Myocyte (in vitro differentiated cells): ENCODE data around the gene UBE2QL1. TPM values are rescaled to one million over a fixed set of nuclear protein-coding genes. Genes with fewer than 3 reads are reported as not detected.

Experiments used
- DNase-seq: peaks from one replicate; pipeline ENCODE4 v3.0.0-alpha.2; 2012; ENCODE audit warnings: low read depth
- total RNA-seq: library from RNA; depleted of rRNA; stranded (reverse); fragments of >200 nt; gene quantifications from 2 replicates; pipeline ENCODE4 v1.2.3, GENCODE V29; 2014

Gene UBE2QL1
- total RNA-seq, 1 donor from 2014 or later = 0.08 TPM

DNA sequence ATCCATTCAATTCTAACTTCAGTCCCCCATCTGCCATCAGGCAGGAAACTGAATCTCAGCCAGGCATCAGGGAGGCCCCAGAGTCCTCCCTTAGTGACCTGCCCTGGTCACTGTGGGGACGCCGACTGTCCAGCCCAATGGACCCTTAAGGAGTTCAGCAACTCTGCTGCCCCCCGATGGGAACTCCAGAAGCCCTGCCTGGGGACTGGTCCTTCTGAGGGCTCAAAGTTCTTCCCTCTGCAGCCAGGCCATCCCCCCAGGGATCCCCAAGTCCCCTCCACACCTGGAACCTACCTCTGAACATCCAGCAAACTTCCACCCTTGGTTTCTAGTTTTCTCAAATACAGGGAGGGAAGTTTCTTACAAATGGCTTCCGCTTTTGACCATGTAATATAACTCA is 76.8 kb downstream of the UBE2QL1 start:
- DNase-seq = no peak

DNA sequence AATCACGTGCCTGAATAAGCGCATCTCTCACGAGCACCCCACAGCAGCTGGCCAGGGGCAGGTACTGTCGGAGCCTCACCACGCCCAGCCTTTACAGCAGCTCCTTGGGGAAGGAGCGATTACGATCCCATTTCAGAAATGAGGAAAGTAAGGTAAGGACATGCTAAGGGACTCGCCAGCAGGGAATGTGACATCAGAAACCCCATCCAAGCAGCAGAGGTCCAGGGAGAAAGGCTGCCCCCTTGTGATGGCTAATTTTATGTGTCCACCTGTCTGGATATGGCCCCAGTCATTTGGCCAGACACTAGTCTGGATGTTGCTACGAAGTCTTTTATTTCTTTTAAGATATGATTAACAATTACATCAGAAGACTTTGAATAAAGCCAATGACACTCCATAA is 77.3 kb downstream of the UBE2QL1 start:
- DNase-seq = no peak

DNA sequence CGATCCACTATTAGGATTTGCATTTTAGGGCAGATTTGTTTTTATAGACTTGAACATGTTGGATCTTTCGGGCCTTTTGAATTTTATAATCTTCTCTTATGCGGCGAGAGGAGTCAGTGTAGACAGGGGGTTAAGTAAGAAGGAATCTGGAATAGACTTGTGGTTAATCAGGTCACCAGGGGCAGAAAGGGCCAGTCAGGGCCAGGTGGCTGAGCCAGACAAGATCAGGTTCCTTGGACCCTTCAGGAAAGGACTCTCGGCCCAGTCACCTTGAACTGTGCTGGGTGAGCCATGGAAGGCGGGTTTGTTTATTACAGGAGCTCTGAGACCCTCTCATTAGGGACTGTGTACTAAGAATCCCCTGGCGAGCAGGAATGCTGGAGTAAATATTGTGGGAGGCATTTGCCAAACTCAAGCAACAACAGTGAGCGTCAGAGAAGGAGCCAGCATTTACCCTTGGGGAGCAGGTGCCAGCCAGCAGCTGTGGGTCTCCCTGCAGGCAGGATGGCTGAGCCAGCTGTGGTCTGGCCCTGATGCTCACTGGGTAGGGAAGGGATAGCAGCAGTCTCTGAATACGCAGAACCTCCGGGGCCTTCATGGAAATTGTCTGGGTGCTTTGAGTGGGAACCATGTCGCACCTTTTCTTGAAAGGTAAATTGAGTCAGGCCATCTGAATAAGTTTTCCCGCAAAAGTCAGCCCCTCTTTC is 79.2 kb downstream of the UBE2QL1 start:
- DNase-seq = no peak

DNA sequence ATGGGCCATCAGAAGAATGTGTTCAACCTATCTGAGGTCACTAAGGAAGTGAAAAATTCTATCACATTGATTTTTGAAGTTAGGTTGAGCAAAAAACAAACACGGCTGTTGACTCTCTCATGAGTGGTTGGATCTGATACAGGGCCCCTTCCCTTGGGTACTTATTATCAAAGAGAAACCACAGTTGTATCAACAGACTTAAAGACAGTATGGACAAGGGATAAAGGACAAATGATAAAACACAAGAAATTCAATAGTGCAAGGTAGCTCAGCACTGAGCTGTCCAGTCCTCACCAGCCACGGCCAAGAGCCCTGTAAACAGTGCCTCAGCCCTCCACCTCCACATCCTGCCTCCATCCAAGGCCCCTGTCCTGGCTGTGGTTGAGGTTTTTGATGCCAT is 86.9 kb downstream of the UBE2QL1 start:
- DNase-seq = no peak

DNA sequence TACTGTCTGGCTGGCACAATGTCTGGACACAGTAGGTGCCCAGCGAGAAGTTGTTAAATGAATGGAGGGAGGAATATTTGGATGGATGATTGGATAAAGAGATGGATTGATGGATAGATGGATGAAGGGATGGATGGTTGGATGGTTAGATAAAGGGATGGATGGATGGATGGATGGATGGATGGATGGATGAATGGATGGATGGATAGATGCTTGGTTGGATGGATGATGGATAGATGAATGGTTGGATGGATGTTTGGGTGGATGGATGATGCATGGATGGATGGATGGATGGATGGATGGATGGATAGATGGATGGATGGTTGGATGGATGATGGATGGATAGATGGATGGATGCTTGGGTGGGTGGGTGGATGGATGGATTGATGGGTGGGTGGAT is 90.4 kb downstream of the UBE2QL1 start:
- no peak for DNase-seq

DNA sequence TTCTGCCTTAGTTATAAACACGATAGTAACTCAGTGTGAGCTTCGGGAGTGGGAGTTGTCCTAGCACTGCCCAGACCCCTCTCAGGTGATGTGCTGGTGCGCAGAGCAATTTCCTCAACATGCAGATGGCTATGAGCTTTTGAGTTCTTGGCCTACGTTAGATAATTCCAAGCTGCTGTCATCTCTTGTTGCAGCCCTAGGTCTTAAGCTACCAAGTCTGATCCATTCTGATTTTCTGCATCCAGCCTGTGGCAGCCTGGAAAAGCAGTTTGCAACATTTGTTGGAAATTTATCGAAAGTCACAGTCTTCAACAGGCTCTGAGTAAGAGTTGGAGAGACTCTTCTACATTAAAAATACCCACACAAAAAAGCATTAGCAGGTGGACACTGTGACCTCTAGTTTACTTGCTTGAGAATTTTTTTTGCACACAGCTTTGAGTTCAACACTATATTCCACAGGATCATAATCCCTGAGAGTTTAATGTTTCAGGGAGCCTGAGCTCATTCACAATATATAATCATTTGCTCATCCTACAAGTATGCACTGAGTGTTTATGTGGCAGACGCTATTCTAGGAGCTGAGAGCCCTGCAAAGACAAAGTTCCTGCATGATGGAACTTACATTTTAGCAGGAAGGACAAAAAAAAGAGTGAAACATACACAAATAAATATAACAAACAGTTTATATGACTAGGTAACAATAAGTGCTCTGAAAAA is 91.6 kb downstream of the UBE2QL1 start:
- peak; percentile 50 for DNase-seq

DNA sequence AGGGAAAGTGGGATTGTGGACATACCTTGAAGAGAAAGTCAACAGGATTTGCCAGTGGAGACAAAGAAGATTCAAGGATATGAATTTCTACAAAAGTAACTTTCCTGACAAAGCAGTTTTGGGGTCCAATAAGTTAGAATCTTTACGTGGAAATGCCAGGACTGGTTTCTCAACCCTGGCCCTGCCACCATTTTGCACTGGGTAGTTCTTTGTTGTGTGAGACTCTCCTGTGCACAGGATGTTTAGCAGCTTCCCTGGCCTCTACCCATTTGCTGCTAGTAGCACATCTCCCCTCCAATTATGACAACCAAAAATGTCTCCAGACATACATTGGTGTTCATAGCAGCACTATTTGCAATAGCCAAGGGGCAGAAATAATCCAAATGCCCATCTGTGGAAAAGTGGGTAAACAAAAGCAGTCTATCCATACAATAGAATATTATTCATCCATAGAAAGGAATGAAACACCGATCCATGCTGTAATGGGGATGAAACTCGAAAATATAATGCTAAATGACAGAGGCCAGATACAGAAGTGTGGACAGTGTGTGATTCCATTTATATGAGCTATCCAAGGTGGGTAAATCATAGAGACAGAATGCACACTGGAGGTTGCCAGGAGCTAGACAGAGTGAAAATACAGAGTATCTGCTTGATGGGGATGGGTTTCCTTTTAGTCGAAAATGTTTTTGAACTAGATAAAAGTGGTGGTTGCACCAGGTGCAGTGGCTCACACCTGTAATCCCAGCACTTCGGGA is 92.8 kb downstream of the UBE2QL1 start:
- no peak for DNase-seq

DNA sequence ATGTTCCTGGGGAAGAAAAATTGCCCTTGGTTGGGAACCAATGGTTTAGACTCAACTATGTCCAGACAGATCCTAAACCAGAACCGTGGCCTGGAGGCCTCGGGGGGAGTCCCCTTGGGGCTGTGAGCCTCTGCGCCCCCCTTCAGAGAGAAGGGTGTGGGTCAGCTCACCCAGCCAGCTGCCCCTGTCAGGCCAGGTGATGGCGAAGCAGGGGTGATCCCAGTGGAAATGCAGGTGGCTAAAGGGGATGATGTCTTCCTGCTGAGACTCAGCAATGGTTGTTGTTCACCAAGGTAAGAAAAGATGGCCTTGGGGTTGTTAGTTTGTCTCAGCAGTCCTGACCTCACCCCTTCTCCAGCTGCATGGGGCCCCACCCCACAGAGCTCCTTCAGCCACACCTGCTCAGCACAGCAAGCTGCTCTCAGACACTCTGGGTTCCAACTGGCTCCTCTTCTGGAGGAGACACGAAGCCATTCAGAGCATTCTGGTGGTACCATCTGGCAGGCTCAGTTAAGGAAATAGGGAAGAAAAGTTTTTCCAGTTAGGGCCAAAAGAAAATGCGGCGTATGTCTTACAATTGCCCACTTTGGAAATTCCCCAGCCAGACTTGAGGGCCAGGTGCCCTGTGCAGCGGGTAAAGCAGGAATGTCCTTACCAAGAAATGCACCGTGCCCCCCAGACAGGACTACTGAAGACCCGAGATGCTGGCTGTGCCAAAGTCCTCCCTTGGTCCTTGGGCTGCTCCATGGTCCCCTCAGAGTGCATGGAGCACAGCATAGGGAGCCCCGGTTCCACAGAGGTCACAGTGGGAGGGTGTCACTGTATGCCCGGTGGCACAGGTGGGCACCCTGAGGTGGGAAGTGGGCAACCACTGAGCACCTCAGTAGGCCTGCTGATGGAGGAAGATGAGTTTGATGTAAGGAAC is 94.0 kb downstream of the UBE2QL1 start:
- no peak for DNase-seq

DNA sequence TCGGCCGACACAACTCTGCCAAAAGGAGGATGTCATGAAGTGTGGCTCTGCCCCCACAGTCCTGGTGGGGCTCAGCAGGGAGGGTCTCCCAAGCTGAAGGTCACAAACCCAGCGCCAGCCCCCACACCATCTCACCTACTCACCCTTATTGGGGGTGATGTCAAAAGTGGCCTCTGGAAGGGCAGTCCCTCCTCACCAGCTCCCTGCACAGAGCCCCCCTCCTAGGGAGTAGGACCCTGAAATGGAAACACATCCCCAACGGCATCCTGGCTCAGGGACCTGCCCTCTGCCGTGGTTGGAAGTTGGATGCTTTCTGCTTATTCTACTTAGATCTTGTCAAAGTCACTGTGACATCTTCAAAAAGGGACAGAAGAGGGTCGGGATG is 94.7 kb downstream of the UBE2QL1 start:
- no peak for DNase-seq

DNA sequence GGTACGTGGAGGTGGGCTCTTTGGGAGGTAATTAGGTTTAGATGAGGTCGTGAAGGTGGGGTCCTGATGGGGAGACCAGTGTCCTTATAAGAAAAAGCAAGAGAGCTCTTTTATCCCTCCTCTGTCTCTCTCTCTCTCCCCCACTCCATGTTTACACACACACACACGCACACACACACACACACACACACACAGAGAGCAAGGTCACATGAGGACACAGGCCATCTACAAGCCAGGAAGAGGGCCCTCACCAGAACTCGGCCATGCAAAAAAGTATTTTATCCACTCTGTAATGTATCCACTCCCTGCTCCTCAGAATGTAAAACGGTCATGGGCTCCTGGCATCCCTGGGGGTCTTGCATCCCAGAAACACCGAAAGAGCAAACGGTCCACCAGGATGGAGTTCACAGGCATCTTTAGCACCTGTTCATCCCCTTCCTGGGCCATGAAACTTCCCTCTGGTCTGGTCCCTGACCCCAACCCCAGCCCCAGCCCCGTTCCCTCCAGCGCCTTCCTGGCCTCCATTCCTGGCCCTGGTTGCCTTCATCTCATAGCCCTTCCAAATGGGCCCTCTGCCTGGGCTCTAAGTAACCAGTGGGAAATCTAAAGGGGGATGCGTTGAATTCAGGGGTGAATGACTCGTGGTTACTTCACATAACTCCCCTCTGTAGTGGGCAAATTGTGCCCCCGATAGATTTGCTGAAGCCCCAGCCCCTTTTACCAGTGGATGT is 95.3 kb downstream of the UBE2QL1 start:
- DNase-seq = no peak

Other genes starting within 250 kb of the UBE2QL1 start
- gene MED10, start 70.3 kb upstream of the UBE2QL1 start, total RNA-seq = 13.3 and 15.9 TPM in 2 replicates
- gene NSUN2, start 184.2 kb downstream of the UBE2QL1 start, total RNA-seq = 41.8 and 41.9 TPM in 2 replicates
- 18.7 and 20.4 TPM in 2 replicates for gene SRD5A1, start 184.6 kb downstream of the UBE2QL1 start, total RNA-seq